ENCODE data around the gene ARID5A. TPM values are rescaled to one million over a fixed set of nuclear protein-coding genes. Genes with fewer than 3 reads are reported as not detected.

The ARID5A gene
- polyA plus RNA-seq, 1 donor from 2014 or later: not detected

- Histone ChIP-seq H3K9me3 (ENCODE audit: low read length) (peaks cover 5% of the 10 kb centered on the region), H3K27ac (ENCODE audit: low read length) (no peak overlapping the region), H3K36me3 (ENCODE audit: insufficient read depth, low read length) (no peaks in the 10 kb centered on the region), H3F3A (ENCODE audit: insufficient read depth, low read length, poor library complexity, severe bottlenecking) (no peaks in the 10 kb centered on the region), H4K20me1 (ENCODE audit: insufficient read depth) (no peaks in the 10 kb centered on the region), H3K4me2 (ENCODE audit: low read length) (no peak overlapping the region), H3K4me3 (ENCODE audit: low read length) (no peak overlapping the region), H3K79me2 (replicated peaks; ENCODE audit: insufficient read depth, low read length) (no peaks in the 10 kb centered on the region), H3K9ac (ENCODE audit: low read length) (no peak overlapping the region), H3K27me3 (ENCODE audit: insufficient read depth, low read depth, low read length) (no peaks in the 10 kb centered on the region), H2AFZ (ENCODE audit: low read depth, low read length) (no peak overlapping the region), H3K9me2 (ENCODE audit: insufficient read depth, low read length) (no peaks in the 10 kb centered on the region)
- TF ChIP-seq EP300 (conservative IDR thresholded peaks at IDR 0.05; ENCODE audit: poor library complexity, severe bottlenecking) (no peak), MXI1 (conservative IDR thresholded peaks at IDR 0.05; ENCODE audit: poor library complexity, severe bottlenecking) (no peak), SMC3 (conservative IDR thresholded peaks at IDR 0.05; ENCODE audit: poor library complexity) (no peak), RAD21 (conservative IDR thresholded peaks at IDR 0.05) (no peak), POLR2AphosphoS5 (IDR thresholded peaks at IDR 0.05) (no peak), CTCF (IDR thresholded peaks at IDR 0.05; ENCODE audit: poor library complexity, severe bottlenecking) (no peak), TAF1 (IDR thresholded peaks at IDR 0.05; ENCODE audit: low read depth) (no peak), EZH2 (IDR thresholded peaks at IDR 0.05; ENCODE audit: borderline replicate concordance, insufficient read depth, low read length, poor library complexity, severe bottlenecking) (no peak), REST (IDR thresholded peaks at IDR 0.05; ENCODE audit: borderline replicate concordance) (no peak)
Observed at GRCh38 chr2:96514521-96514920, 22.0 kb upstream of the ARID5A start.

GRCh38 chr2:96517079-96517478 is 19.5 kb upstream of the ARID5A start:
- Histone ChIP-seq H3K27me3 (ENCODE audit: insufficient read depth, low read depth, low read length) (no peaks in the 10 kb centered on the region), H3K4me3 (ENCODE audit: low read length) (no peak overlapping the region)
- TF ChIP-seq RAD21 (conservative IDR thresholded peaks at IDR 0.05) (no peak), MXI1 (conservative IDR thresholded peaks at IDR 0.05; ENCODE audit: poor library complexity, severe bottlenecking) (no peak), REST (IDR thresholded peaks at IDR 0.05; ENCODE audit: borderline replicate concordance) (no peak), CTCF (IDR thresholded peaks at IDR 0.05; ENCODE audit: poor library complexity, severe bottlenecking) (no peak), EP300 (conservative IDR thresholded peaks at IDR 0.05; ENCODE audit: poor library complexity, severe bottlenecking) (no peak), EZH2 (IDR thresholded peaks at IDR 0.05; ENCODE audit: borderline replicate concordance, insufficient read depth, low read length, poor library complexity, severe bottlenecking) (no peak), TAF1 (IDR thresholded peaks at IDR 0.05; ENCODE audit: low read depth) (no peak), POLR2AphosphoS5 (IDR thresholded peaks at IDR 0.05) (no peak), SMC3 (conservative IDR thresholded peaks at IDR 0.05; ENCODE audit: poor library complexity) (no peak)

More at GRCh38 chr2:96517079-96517478, 19.5 kb upstream of the ARID5A start:
- Histone ChIP-seq H3K79me2 (replicated peaks; ENCODE audit: insufficient read depth, low read length) (no peaks in the 10 kb centered on the region), H3K9me3 (ENCODE audit: low read length) (peaks cover 5% of the 10 kb centered on the region), H4K20me1 (ENCODE audit: insufficient read depth) (no peaks in the 10 kb centered on the region), H3F3A (ENCODE audit: insufficient read depth, low read length, poor library complexity, severe bottlenecking) (no peaks in the 10 kb centered on the region), H3K27ac (ENCODE audit: low read length) (no peak overlapping the region), H3K36me3 (ENCODE audit: insufficient read depth, low read length) (no peaks in the 10 kb centered on the region), H2AFZ (ENCODE audit: low read depth, low read length) (no peak overlapping the region), H3K9me2 (ENCODE audit: insufficient read depth, low read length) (no peaks in the 10 kb centered on the region), H3K4me2 (ENCODE audit: low read length) (no peak overlapping the region), H3K9ac (ENCODE audit: low read length) (no peak overlapping the region)
